ENCODE measurements around the gene GADL1.
A peak's percentile ranks its signal among the peaks of the same experiment; 100 is the strongest.

The GADL1 gene

GRCh38 chr3:30873671-30874070 is 20.8 kb downstream of the GADL1 start:
- DNase-seq: no peak

GRCh38 chr3:30872879-30873278 is 21.6 kb downstream of the GADL1 start:
- DNase-seq: no peak

GRCh38 chr3:30871720-30872119 is 22.7 kb downstream of the GADL1 start:
- no peak for DNase-seq

- no peak for DNase-seq
Measured at GRCh38 chr3:30864836-30865235, 29.6 kb downstream of the GADL1 start.

DNA sequence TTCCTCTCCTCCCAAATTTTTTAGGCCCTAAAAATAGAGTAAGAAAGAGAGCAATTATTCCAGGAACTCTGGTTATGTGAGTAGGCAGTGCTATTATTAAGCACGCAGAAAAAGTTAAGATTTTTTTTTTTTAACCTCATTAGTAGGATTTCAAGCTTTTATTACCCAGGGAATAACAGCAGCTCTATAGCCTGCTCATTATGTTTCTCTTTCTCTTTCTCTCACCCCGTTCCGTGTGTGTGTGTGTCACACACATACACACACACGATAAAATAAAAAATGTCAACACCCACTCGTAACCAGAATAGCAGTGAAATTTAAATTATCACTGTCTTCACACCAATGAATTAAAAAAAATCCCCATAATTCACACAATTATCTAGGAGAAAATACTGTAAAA is 30.3 kb downstream of the GADL1 start:
- DNase-seq: no peak

DNA sequence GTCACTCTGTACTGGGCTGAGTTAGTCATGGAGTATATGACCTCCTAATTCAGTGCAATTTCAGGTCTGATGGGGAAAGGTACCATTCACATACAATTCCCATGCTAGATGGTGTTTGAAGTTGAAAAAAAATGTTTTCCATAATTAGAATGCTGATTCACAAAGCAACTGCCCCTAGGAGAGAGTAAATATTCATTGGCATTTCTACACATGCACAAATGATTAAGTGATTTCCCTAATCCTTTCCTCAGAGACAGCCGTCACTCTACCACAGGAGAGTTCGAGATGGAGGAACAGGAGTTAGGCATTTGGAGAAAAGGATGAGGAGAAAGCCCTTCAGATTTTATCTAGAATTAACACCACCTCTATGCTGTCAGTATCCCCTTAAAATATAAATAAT is 32.5 kb downstream of the GADL1 start:
- no peak for DNase-seq

DNA sequence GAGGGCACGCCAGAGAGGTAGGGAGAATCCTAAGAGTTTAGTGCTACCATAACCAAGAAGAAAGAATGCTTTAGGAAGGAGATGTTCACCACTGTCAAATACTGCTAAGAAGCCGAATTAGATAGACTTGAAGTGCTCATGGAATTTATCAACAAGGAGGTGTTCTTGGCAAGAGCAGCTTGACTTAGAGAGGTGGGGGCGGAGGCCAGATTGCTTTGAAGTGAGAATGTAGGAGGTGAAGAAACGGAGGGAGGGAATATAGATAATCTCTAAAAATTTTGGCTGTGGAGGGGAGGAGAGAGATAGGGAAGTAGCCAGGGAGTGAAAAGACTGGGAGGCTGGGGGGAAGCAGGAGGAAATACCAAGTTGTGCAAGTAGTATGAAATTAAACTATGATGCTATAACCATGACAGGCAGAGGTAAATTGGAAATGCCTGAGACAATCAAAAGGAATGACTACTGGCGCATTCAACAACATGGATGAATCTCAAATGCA is 35.5 kb downstream of the GADL1 start:
- DNase-seq: no peak

GRCh38 chr3:30855400-30856292 is 38.8 kb downstream of the GADL1 start:
- no peak for DNase-seq

DNA sequence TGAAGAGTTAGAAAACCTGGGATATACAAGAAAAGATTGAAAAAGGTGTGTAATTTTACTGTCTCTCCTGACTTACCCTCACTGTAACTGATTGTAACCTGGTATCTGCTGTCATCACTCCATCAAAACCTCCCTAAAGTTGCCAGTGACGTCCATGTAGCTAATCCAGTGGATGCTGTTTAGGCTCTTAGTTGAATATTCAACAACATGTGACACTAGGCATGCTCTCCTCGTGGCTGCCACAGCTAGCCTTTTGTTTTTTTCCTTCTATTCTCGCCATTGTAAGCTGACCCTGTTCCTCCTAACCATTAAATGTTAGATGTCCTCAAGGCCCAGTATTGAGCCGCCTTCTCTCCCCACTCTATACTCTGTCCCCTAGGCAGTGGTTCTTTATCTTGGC is 41.6 kb downstream of the GADL1 start:
- no peak for DNase-seq

DNA sequence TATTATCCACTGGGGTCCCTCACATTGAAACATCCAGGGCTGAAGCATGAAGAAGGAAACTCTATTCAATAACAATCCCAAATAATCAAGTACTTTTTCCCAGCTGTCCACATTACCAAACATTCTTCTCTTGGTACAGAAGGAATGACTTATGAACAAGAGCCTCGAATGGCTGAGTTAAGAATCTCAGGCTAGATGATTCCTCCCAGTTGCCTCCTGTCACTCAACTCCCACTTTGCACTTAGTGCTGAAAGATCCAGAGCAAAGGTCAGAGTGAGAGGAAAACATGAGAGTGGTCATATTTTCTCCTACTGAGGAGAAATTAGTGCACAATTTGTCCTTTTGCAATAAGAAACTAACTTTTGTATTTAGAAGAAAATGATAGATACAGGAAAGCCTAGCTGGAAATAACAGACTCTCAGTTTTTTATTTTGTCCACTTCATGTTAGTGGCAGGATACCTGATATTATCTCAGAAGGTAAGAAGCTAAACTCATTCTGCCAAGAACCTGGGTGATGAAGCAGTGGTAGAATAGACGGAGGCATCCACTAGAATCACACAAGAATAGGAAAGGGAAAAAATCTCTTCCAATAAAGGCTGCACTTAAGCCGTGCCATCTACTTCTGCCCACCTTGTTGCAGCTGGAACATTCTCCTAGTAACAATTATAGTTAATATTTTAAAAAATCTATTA is 46.2 kb downstream of the GADL1 start:
- no peak for DNase-seq

DNA sequence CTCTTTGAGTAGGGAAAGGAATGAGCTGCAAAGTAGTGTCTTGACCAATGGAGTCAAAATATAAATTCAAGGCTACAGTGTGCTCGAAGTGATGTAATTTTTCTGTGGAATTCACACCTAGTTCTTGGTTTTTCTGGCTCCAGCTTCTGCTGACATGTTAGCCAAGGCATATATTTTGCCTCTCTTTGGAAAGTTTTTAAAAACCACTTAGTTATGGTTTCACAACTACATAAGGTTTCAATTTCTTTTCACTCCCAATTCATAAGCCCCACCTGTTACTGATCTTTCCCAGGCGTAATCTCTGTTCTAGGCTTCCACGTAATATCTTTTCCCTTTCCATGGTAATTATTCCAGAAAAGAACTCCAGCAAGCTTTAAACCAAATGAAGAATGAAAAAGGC is 46.9 kb downstream of the GADL1 start:
- DNase-seq: no peak

DNA sequence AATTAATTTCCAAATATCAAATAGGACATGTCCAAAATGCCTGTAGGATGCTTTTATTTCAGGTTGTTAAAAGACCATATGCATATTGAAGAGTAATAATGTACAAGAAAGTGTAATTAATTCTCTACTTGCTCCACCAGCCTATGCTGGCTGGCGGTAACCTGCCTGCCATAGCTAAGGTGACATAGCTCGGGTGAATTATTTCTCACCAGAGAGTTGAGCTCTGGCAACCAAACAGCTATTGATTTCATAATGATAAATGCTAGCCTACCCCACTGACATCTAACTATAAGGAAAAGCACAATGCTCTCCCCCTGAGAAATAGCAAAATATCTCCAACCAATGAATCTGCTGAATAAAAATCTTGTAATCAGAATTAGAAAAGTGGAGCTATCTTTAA is 48.9 kb downstream of the GADL1 start:
- DNase-seq: no peak

GRCh38 chr3:30843877-30844276 is 50.6 kb downstream of the GADL1 start:
- no peak for DNase-seq

- DNase-seq: no peak
Measured at GRCh38 chr3:30836141-30836540, 58.3 kb downstream of the GADL1 start.

- no peak for DNase-seq
Measured at GRCh38 chr3:30835667-30836066, 58.8 kb downstream of the GADL1 start.

DNA sequence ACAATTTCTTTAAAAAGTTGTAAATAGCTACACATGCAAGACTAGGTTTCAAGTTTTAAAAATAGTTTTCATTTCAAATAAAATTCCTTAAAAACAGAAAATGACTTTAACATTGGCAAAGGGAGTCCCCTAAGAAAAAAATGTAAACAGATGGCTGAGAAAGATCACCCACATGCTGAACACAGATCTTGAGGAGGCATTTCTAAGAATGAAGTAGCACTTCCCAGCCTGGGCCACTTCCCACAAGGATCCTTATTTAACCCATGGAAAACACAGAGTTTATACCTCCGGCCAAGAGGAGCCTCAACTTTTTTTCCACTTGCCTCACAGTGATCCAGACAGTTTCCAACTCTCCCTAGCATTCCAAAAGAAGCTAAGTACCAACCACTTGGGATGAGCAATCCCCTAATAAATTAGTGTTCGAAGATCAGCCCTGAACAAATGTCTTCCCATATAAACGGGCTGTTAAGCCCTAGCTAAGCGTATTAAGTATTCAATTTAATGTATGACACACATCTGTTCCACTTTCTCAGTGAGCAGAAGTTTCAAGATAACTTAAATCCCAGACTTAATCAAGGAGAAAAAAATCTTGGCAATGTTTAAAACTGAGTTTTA is 61.4 kb downstream of the GADL1 start:
- no peak for DNase-seq

- DNase-seq: no peak
Measured at GRCh38 chr3:30827080-30827479, 67.4 kb downstream of the GADL1 start.

- peak; percentile 0 for DNase-seq
Measured at GRCh38 chr3:30826531-30826942, 67.9 kb downstream of the GADL1 start.

GRCh38 chr3:30819067-30819798 is 75.2 kb downstream of the GADL1 start:
- no peak for DNase-seq

DNA sequence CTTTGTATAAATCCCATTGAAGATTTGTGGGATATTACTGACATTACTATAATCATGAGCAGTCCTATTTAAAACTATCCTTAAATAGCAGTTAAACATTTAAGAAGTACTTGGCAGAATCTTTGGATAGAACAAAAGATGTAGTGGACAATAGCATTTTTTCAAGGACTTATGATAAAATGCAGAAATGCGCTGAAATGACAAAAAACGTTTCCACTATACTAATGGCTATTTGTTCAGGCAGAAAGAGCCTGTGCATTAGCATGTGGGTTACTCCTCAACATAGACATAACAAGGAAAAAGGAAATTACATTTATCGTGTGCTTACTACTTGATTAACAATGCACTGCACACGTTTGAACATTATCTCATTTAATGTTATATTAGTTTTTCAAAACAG is 80.7 kb downstream of the GADL1 start:
- no peak for DNase-seq

- DNase-seq: no peak
Measured at GRCh38 chr3:30811151-30811795, 83.2 kb downstream of the GADL1 start.

- DNase-seq: no peak
Measured at GRCh38 chr3:30810625-30811024, 83.8 kb downstream of the GADL1 start.

- no peak for DNase-seq
Measured at GRCh38 chr3:30805695-30806094, 88.8 kb downstream of the GADL1 start.
